Heart left ventricle (tissue), 16 donors: ENCODE measurements around the gene CNRIP1. TPM values are rescaled to one million over a fixed set of nuclear protein-coding genes. Genes with fewer than 3 reads are reported as not detected.

Source experiments
- ATAC-seq, 4 donors: fragments of 200-7000 bp; cut with Tn5 transposase; one replicate each; pipeline ENCODE4 v1.9.1; 2020 to 2022; ENCODE audit warnings: moderate library complexity in 4 of 4, mild to moderate bottlenecking in 3 of 4, moderate number of reproducible peaks in 1 of 4
- DNase-seq, 5 donors: peaks; one replicate each; pipeline ENCODE4 v3.0.0-alpha.2; 2020
- H3K27ac ChIP-seq, 12 donors: fragments of 200-600 bp; sonication (generic) in 4 of 12; one replicate each; pipeline versions ENCODE4 v1.5.0 to v1.8.0; 2016 to 2022; ENCODE audit warnings: mild to moderate bottlenecking in 2 of 12
- H3K27me3 ChIP-seq, 9 donors: fragments of 200-600 bp; sonication (generic) in 2 of 9; one replicate each; pipeline versions ENCODE4 v1.5.1 to v1.8.0; 2016 to 2022; ENCODE audit warnings: mild to moderate bottlenecking in 3 of 9
- H3K36me3 ChIP-seq, 9 donors: fragments of 200-600 bp; sonication (generic) in 2 of 9; one replicate each; pipeline versions ENCODE4 v1.5.0 to v1.8.0; 2018 to 2022; ENCODE audit warnings: mild to moderate bottlenecking in 2 of 9
- H3K4me1 ChIP-seq, 12 donors: fragments of 200-600 bp; sonication (generic) in 4 of 12; one replicate each; pipeline versions ENCODE4 v1.5.0 to v1.8.0; 2016 to 2022; ENCODE audit warnings: mild to moderate bottlenecking in 3 of 12
- H3K4me3 ChIP-seq, 12 donors: fragments of 200-600 bp; sonication (generic) in 4 of 12; one replicate each; pipeline versions ENCODE4 v1.5.0 to v1.8.0; 2017 to 2022; ENCODE audit warnings: mild to moderate bottlenecking in 9 of 12, moderate library complexity in 4 of 12
- H3K9me3 ChIP-seq, 12 donors: fragments of 200-600 bp; sonication (generic) in 4 of 12; one replicate each; pipeline versions ENCODE4 v1.5.0 to v1.8.0; 2016 to 2022; ENCODE audit warnings: mild to moderate bottlenecking in 1 of 12
- CTCF ChIP-seq, 12 donors: fragments of 200-600 bp; sonication (generic) in 4 of 12; IDR thresholded peaks; one replicate each; pipeline versions ENCODE4 v1.5.0 to v1.8.0; 2018 to 2022; ENCODE audit warnings: antibody characterized with exemption in 12 of 12, mild to moderate bottlenecking in 5 of 12
- POLR2A ChIP-seq, 2 donors: fragments of 450-650 bp; IDR thresholded peaks; one replicate each; pipeline ENCODE4 v1.6.1; 2017; ENCODE audit warnings: antibody characterized with exemption in 2 of 2, mild to moderate bottlenecking in 2 of 2, moderate library complexity in 2 of 2
- WGBS, 4 donors: extraction: QIAGEN DNeasy Blood & Tissue Kit in 2 of 4; methylation state at CpG; one replicate each; pipeline versions ENCODE4 v1.1.5 to v1.1.7; 2013 to 2018; 5-methylcytosine and 5-hydroxymethylcytosine counted together
- intact Hi-C, 10 donors: fragments of 100-400 bp; cut with DNase I; formaldehyde crosslinking; loops; one replicate each; pipeline versions ENCODE4 v1.11.1 to v1.14.2; 2022
- polyA plus RNA-seq, 2 donors: library from polyadenylated mRNA; stranded (reverse); fragments of 200-250 nt; gene quantifications; one replicate each; pipeline ENCODE4 v1.2.3, GENCODE V29; 2013
- total RNA-seq, 9 donors: library from RNA; depleted of rRNA in 2 of 9; stranded (reverse); fragments of >200 nt in 2 of 9; fragmentation: NEBNext Ultra II Directional in 3 of 9; extraction: Animal tissue kit (Norgen Biotek cat#: 25700) in 3 of 9; gene quantifications; one replicate each; pipeline versions ENCODE4 v1.1.0 to v1.2.4, GENCODE V29; 2016 to 2023
- donor health status: ischemic (EF 13 %, LVEDD 7.1; RV severe dilation, severe dysfunction).
- donor health status: healthy with polysubstance abuse.
- donor health status: DM: no; HTN: yes; CAD: no.
- donor health status: DM: no; HTN: no; CAD: no.
- donor health status: ischemic (EF 25% LVEDD 6.9; RV normal size, moderate dysfunction).
- donor health status: ischemic (EF 25% LVEDD 5.7; RV mildly dilated, moderate dysfunction).
- donor health status: healthy.
- donor health status: DM: yes; HTN: yes; CAD: no.
- donor health status: ischemic (EF 35%, LVEDD 5.7; RV mildly dilated, moderate dysfunction).
- donor health status: nonischemic (EF 11% LVEDD 7.7; RV severe dilation, severe dysfunction).
- donor health status: DM: yes; HTN: yes; CAD: no.
- donor health status: PGD.
- donor health status: ischemic (EF 29% LVEDD 5.4; RV normal size, mild dysfunction).
- donor health status: nonischemic (EF 23%, LVEDD 6.1; RV moderate dilation, normal function).

The CNRIP1 gene
- total and polyA plus RNA-seq, 11 donors, result 5.8 to 17.3 (median 7.7) TPM

DNA sequence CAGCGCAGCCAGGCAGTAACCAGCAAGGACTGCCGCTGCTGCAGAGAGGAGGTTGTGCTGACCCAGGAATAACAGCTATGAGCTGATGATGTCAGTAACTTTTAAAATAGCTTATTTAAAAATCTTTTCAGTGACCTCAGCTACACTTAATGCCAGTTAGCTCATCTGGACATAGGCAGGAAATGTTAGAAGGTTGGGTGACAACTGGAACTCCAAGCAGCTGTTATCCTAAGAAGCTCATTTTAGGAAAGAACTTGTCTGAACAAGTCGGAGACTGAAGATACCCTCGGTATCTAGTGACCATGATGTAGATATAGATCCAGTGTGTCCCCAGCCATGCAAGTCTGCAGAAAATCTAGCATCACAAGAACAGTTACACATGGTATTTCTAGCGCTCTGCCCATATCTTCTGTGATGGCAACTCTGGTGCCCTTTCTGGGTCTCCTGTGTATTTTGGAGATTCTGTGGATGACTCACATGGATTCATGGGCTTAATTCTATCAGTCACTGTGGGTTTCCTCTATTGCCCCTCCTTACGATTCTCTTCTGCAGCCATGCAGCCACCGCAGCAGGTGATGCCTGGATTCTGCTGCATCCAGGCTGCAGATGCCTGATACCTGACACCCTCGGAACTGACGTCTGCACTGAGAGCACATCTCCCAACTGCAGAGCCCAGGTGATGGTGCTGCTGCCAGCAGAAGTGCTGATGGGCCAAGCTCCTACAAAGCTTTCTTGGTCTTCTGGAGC lies 25.6 kb upstream of the CNRIP1 start:
- WGBS, 4 donors, result 69 to 83% (median 80%) methylated on average over 9 of the region's 9 CpGs
- H3K4me1 ChIP-seq, result peaks cover 0 to 11% (median 0%) of the 10 kb centered on the region in 12 donors
- H3K36me3 ChIP-seq, result no peaks in the 10 kb centered on the region
- no peak overlapping the region for H3K4me3 ChIP-seq
- peaks cover 0 to 4% (median 0%) of the 10 kb centered on the region in 12 donors for H3K9me3 ChIP-seq
- no peak overlapping the region for H3K27ac ChIP-seq
- ATAC-seq, result no peak
- intact Hi-C loops, result no loop called here
- TF ChIP-seq CTCF (IDR thresholded peaks at IDR 0.05) (no peak), POLR2A (IDR thresholded peaks at IDR 0.05) (no peak)
- H3K27me3 ChIP-seq, result peaks cover 0 to 6% (median 0%) of the 10 kb centered on the region in 9 donors
- DNase-seq, result no peak

GRCh38 chr2:68344031-68344430 lies 24.3 kb upstream of the CNRIP1 start:
- H3K36me3 ChIP-seq, result no peaks in the 10 kb centered on the region
- intact Hi-C loops, result no loop called here
- WGBS, 4 donors, result 68 to 87% (median 84%) methylated on average over 1 of the region's 1 CpG
- H3K9me3 ChIP-seq, result peaks cover 0 to 4% (median 0%) of the 10 kb centered on the region in 12 donors
- no peak overlapping the region for H3K4me3 ChIP-seq
- DNase-seq, result no peak
- peaks cover 0 to 11% (median 0%) of the 10 kb centered on the region in 12 donors for H3K4me1 ChIP-seq
- H3K27me3 ChIP-seq, result peaks cover 0 to 6% (median 0%) of the 10 kb centered on the region in 9 donors
- no peak for TF ChIP-seq POLR2A (IDR thresholded peaks at IDR 0.05)
- no peak for TF ChIP-seq CTCF (IDR thresholded peaks at IDR 0.05)
- H3K27ac ChIP-seq, result no peak overlapping the region
- no peak for ATAC-seq

GRCh38 chr2:68342470-68342869 lies 22.7 kb upstream of the CNRIP1 start:
- Histone ChIP-seq H3K36me3 (no peaks in the 10 kb centered on the region), H3K4me1 (peaks cover 0 to 11% (median 0%) of the 10 kb centered on the region in 12 donors), H3K27ac (no peak overlapping the region), H3K4me3 (no peak overlapping the region), H3K27me3 (peaks cover 0 to 6% (median 0%) of the 10 kb centered on the region in 9 donors), H3K9me3 (no peaks in the 10 kb centered on the region)
- DNase-seq (no peak), ATAC-seq (no peak)
- TF ChIP-seq POLR2A (IDR thresholded peaks at IDR 0.05), result no peak
- no peak for TF ChIP-seq CTCF (IDR thresholded peaks at IDR 0.05)
- WGBS, 4 donors, result 92 to 94% (median 92%) methylated on average over 1 of the region's 1 CpG
- intact Hi-C loops, result no loop called here

GRCh38 chr2:68341583-68341982 lies 21.8 kb upstream of the CNRIP1 start:
- TF ChIP-seq POLR2A (IDR thresholded peaks at IDR 0.05) (no peak), CTCF (IDR thresholded peaks at IDR 0.05) (no peak)
- H3K4me3 ChIP-seq, result no peak overlapping the region
- ATAC-seq, result no peak
- H3K4me1 ChIP-seq, result peaks cover 0 to 11% (median 0%) of the 10 kb centered on the region in 12 donors
- intact Hi-C loops, result no loop called here
- no peak for DNase-seq
- no peak overlapping the region for H3K27ac ChIP-seq
- H3K36me3 ChIP-seq, result no peaks in the 10 kb centered on the region
- H3K9me3 ChIP-seq, result no peaks in the 10 kb centered on the region
- peaks cover 0 to 6% (median 0%) of the 10 kb centered on the region in 9 donors for H3K27me3 ChIP-seq
- WGBS, 4 donors, result 72 to 78% (median 75%) methylated on average over 4 of the region's 4 CpGs
